ENCODE measurements around the gene CEP20. TPM values are rescaled to one million over a fixed set of nuclear protein-coding genes. Genes with fewer than 3 reads are reported as not detected.
A peak's percentile ranks its signal among the peaks of the same experiment; 100 is the strongest.

CEP20 gene
- polyA plus RNA-seq, 1 experiment = 23.6 TPM

DNA sequence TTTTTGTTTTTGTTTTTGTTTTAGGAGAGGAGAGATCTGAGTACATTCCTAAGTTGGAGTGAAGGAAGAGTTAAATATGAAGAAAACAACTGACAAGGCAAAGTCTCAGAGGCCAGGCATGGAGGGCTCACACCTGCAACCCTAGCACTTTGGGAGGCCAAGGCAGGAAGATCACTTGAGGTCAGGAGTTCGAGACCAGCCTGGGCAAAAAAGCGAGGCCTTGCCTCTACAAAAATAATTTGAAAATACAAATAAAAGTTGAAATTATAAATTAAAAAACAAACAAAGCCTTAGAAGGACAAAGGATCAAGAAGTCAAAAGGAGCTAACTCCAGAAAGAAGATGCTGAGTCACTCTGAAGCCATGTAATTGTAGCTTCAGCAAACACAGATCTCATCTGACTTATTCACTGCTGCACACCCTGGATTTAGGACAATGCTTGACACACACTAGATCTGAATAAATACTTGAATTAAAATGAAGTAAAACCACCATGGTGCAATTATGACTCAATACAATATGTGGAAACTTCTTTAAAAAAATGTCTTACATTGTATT is 9.1 kb downstream of the CEP20 start:
- ChIA-PET CTCF (interaction anchor here (0.9 to 2.1 kb wide), 2 partner anchors 9 to 61 kb away, joined by 3 to 9 read pairs; partner anchors contain the start of gene CEP20), POLR2A (interaction anchor here (0.8 kb wide), 1 partner anchor 9 kb away, joined by 3 read pairs; the partner anchor contains the start of gene CEP20)
- DNase-seq (ENCODE audit: low read depth) = peak; percentile 81
- Histone ChIP-seq H3K27me3 (ENCODE audit: control insufficient read depth, insufficient read depth, low read length) (no peaks in the 10 kb centered on the region), H3K4me3 (ENCODE audit: low read depth, low read length) (no peak overlapping the region), H3K36me3 (ENCODE audit: control insufficient read depth, insufficient read depth, low read length) (0 out of 2 replicates have a peak, but pooled peaks cover 3% of the 10 kb centered on the region)
- TF ChIP-seq, protein P1, sequence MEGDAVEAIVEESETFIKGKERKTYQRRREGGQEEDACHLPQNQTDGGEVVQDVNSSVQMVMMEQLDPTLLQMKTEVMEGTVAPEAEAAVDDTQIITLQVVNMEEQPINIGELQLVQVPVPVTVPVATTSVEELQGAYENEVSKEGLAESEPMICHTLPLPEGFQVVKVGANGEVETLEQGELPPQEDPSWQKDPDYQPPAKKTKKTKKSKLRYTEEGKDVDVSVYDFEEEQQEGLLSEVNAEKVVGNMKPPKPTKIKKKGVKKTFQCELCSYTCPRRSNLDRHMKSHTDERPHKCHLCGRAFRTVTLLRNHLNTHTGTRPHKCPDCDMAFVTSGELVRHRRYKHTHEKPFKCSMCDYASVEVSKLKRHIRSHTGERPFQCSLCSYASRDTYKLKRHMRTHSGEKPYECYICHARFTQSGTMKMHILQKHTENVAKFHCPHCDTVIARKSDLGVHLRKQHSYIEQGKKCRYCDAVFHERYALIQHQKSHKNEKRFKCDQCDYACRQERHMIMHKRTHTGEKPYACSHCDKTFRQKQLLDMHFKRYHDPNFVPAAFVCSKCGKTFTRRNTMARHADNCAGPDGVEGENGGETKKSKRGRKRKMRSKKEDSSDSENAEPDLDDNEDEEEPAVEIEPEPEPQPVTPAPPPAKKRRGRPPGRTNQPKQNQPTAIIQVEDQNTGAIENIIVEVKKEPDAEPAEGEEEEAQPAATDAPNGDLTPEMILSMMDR (IDR thresholded peaks at IDR 0.05; ENCODE audit: insufficient read depth, low read depth, low read length) = no peak

DNA sequence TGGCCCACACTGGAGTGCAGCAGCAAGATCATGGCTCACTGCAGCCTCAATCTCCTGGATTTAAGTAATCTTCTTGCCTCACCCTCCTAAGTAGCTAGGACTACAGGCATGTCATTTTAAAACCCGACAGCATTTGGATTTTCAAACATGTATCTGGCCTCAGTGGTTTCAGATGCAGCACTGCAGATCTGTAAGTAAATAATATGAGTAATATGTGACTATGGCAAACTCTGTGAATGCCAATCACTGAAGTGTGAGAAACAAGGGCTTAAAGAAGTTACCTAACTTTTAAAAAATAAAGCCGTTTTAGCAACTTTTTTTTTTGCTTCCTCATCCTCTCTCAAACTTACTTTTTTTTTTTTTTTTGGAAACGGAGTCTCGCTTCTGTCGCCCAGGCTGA is 11.9 kb downstream of the CEP20 start:
- Histone ChIP-seq H3K27me3 (ENCODE audit: control insufficient read depth, insufficient read depth, low read length) (no peaks in the 10 kb centered on the region), H3K36me3 (ENCODE audit: control insufficient read depth, insufficient read depth, low read length) (no peaks in the 10 kb centered on the region), H3K4me3 (ENCODE audit: low read depth, low read length) (no peak overlapping the region)
- no peak for DNase-seq (ENCODE audit: low read depth)
- TF ChIP-seq, protein P1 (IDR thresholded peaks at IDR 0.05; ENCODE audit: insufficient read depth, low read depth, low read length) = no peak
- ChIA-PET POLR2A (no interaction called here), CTCF (interaction anchor here (1.4 kb wide), 1 partner anchor 251 kb away, joined by 3 read pairs; no protein-coding TSS in a partner anchor)

DNA sequence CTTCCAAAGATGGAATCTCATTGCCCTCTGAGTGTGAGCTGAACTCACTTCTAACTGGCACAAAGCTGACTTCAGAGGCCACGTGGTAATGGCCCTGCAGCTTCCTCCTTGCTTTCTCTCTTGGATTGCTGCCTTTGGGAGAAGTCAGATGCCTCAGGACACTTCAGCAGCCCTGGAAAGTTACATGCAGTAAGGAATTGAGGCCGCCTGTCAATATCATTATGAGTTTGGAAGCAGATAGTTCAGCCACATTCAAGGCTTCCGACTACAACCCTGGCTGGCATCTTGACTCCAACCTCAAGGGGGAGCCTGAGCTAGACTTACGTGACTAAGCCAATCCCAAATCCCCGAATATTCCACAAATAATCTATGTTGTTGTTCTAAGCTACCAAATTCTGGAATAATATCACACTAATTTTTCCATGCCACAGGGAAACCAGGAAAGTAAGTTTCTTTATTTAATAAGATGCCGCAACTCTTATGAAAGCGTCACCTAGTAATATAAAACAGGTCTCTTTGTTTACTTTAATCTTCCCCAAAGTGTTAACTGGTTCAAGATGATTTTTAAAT is 13.6 kb downstream of the CEP20 start:
- ChIA-PET POLR2A (interaction anchor here (0.5 to 0.7 kb wide), 2 partner anchors 11 to 150 kb away, joined by 3 to 5 read pairs; no protein-coding TSS in a partner anchor), CTCF (interaction anchor here (0.6 to 3.6 kb wide), 37 partner anchors 9 to 264 kb away, joined by 3 to 18 read pairs (median 4); partner anchors contain the start of gene CEP20)
- Histone ChIP-seq H3K36me3 (ENCODE audit: control insufficient read depth, insufficient read depth, low read length) (peaks cover 2% of the 10 kb centered on the region; the same call in 1 of the 2 replicates), H3K27me3 (ENCODE audit: control insufficient read depth, insufficient read depth, low read length) (no peaks in the 10 kb centered on the region), H3K4me3 (ENCODE audit: low read depth, low read length) (no peak overlapping the region)
- TF ChIP-seq, protein P1 (IDR thresholded peaks at IDR 0.05; ENCODE audit: insufficient read depth, low read depth, low read length) = peak; percentile 87
- no peak for DNase-seq (ENCODE audit: low read depth)

DNA sequence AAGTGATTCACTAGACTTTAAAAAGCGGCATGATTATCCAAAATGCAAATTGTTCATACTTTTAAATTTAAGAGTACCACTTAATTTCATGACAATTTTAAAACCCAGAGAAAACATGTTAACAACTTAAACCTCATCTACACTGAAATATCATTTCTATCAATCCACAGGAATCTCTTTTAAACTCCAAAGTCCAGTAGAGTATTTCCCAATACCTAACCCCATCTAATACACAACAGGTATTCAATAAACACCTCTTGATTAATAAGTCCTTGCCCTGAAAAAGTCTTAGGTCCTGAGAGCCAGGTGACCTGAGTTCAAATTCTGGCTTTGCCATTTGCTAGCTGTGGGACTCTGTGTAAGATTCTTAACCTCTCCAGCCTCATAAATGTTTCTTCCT is 14.7 kb downstream of the CEP20 start:
- ChIA-PET CTCF (interaction anchor here (0.9 to 3.6 kb wide), 13 partner anchors 15 to 265 kb away, joined by 3 to 18 read pairs (median 6); partner anchors contain the start of gene CEP20), POLR2A (interaction anchor here (0.6 kb wide), 1 partner anchor 94 kb away, joined by 5 read pairs; no protein-coding TSS in a partner anchor)

More for the DNA sequence above, 14.7 kb downstream of the CEP20 start:
- peaks cover 2% of the 10 kb centered on the region; the same call in 1 of the 2 replicates for H3K36me3 ChIP-seq (ENCODE audit: control insufficient read depth, insufficient read depth, low read length)
- TF ChIP-seq, protein P1 (IDR thresholded peaks at IDR 0.05; ENCODE audit: insufficient read depth, low read depth, low read length) = no peak
- H3K4me3 ChIP-seq (ENCODE audit: low read depth, low read length) = no peak overlapping the region
- H3K27me3 ChIP-seq (ENCODE audit: control insufficient read depth, insufficient read depth, low read length) = no peaks in the 10 kb centered on the region
- DNase-seq (ENCODE audit: low read depth) = no peak

Data from BJ (cell line).